GM19455 (cell line): ENCODE results near the gene DNAJC24.

Experiments
- ATAC-seq: cut with Tn5 transposase; IDR thresholded peaks from one replicate; pipeline ENCODE4 v1.9.1; 2021; ENCODE audit not compliant: unreplicated experiment

DNAJC24 gene

DNA sequence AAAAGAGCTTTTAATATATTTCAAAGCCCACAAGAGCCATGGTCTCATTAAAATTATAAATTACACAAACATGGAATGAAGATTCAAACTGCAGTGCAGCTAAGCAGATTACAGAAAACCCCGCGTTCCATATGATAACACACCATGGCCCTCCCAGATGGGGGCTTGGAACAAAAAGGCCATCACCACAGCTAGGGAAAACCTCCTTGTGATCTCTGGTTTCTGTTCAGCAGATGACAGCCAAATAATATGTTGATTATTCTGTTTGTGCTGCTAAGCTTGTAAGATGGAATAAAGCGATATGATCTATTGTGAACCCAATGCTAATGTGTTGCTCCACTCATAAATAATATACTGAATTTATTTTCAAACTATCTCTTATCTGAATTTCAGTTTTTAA, 111.3 kb downstream of the DNAJC24 start:
- ATAC-seq, result no peak
